ENCODE data around the gene ENPP4. TPM values are rescaled to one million over a fixed set of nuclear protein-coding genes. Genes with fewer than 3 reads are reported as not detected.

Gene ENPP4
- polyA plus RNA-seq, 1 of the 3 experiments (the other 2 are of a cell fraction): 0.05 TPM

DNA sequence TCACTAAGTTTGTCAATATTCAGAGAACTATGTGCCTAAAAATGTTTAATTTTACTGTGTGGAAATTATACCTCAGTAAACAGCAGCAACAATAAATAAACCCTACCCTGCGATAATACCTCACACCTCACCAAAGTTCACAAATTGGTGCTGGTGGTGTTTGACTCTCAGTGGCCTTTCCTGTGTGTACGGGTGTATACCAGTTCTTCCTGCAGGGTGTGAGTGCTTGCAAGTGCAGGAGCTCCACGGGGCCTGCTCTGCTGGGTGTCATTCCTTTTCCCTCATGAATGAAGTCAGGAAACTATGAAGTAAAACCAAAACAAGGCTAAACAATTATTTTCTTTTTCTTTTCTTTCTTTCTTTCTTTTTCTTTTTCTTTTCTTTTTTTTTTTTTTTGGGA lies 45.1 kb downstream of the ENPP4 start:
- no peak for DNase-seq
- Histone ChIP-seq H3K9me2 (no peaks in the 10 kb centered on the region), H3K4me3 (ENCODE audit: low read depth in 2 of 2, low read length in 1 of 2) (no peak overlapping the region), H3K4me1 (ENCODE audit: control insufficient read depth in 1 of 2, insufficient read depth in 2 of 2, low read depth in 1 of 2, low read length in 1 of 2) (no peaks in the 10 kb centered on the region), H3K36me3 (replicated peaks in 1 of 2; ENCODE audit: control insufficient read depth in 1 of 2, insufficient read depth in 2 of 2, low read length in 1 of 2) (no peaks in the 10 kb centered on the region), H2AFZ (ENCODE audit: low read depth) (no peak overlapping the region), H3K27ac (ENCODE audit: low read depth in 2 of 2, low read length in 1 of 2) (no peak overlapping the region), H3K4me2 (no peak overlapping the region), H3K27me3 (ENCODE audit: insufficient read depth) (peaks cover 31% of the 10 kb centered on the region), H3F3A (replicated peaks; ENCODE audit: insufficient read depth) (no peaks in the 10 kb centered on the region), H3K9me3 (no peaks in the 10 kb centered on the region), H3K9ac (no peak overlapping the region), H4K20me1 (ENCODE audit: insufficient read depth) (no peaks in the 10 kb centered on the region), H3K79me2 (ENCODE audit: insufficient read depth) (no peaks in the 10 kb centered on the region)
- ChIA-PET POLR2A (no interaction called here), CTCF (no interaction called here)
- WGBS (ENCODE audit: low lambda C conversion rate): 13% methylated on average over 3 of the region's 3 CpGs
- no peak for TF ChIP-seq NFIC (IDR thresholded peaks at IDR 0.05; ENCODE audit: borderline replicate concordance)
- TF ChIP-seq, protein P1, sequence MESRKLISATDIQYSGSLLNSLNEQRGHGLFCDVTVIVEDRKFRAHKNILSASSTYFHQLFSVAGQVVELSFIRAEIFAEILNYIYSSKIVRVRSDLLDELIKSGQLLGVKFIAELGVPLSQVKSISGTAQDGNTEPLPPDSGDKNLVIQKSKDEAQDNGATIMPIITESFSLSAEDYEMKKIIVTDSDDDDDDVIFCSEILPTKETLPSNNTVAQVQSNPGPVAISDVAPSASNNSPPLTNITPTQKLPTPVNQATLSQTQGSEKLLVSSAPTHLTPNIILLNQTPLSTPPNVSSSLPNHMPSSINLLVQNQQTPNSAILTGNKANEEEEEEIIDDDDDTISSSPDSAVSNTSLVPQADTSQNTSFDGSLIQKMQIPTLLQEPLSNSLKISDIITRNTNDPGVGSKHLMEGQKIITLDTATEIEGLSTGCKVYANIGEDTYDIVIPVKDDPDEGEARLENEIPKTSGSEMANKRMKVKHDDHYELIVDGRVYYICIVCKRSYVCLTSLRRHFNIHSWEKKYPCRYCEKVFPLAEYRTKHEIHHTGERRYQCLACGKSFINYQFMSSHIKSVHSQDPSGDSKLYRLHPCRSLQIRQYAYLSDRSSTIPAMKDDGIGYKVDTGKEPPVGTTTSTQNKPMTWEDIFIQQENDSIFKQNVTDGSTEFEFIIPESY (IDR thresholded peaks at IDR 0.05; ENCODE audit: borderline replicate concordance, low read depth): no peak
- TF ChIP-seq, protein P2, sequence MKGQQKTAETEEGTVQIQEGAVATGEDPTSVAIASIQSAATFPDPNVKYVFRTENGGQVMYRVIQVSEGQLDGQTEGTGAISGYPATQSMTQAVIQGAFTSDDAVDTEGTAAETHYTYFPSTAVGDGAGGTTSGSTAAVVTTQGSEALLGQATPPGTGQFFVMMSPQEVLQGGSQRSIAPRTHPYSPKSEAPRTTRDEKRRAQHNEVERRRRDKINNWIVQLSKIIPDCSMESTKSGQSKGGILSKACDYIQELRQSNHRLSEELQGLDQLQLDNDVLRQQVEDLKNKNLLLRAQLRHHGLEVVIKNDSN (IDR thresholded peaks at IDR 0.05; ENCODE audit: borderline replicate concordance, low read depth): no peak

DNA sequence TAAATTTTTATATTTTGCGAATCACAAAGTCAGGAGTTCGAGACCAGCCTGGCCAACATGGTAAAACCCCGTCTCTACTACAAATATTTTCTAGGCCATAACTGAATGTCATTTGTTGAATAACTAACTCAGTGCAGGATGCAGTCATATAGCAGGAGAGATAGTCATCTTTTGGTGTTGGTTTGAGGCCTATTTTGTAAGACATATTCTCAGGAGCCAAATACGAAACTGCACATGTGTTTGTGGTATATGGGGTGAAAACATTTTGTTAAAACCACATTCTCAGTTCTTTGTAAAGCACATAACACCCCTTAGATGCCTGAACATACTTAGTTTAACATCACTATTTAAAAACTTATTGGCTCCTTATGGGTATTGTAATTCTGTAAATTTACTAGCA lies 45.7 kb downstream of the ENPP4 start:
- TF ChIP-seq, protein P2 (IDR thresholded peaks at IDR 0.05; ENCODE audit: borderline replicate concordance, low read depth): no peak
- TF ChIP-seq FOSL2 (IDR thresholded peaks at IDR 0.05; ENCODE audit: borderline replicate concordance, low read depth) (no peak), NFIC (IDR thresholded peaks at IDR 0.05; ENCODE audit: borderline replicate concordance) (no peak), TCF12 (IDR thresholded peaks at IDR 0.05) (no peak), FOXJ3 (CRISPR knock-in tag; IDR thresholded peaks at IDR 0.05) (no peak), RXRA (IDR thresholded peaks at IDR 0.05; ENCODE audit: borderline replicate concordance, low read depth) (no peak), JUND (IDR thresholded peaks at IDR 0.05) (no peak), MXI1 (IDR thresholded peaks at IDR 0.05; ENCODE audit: low read depth, low read length) (no peak), RAD21 (IDR thresholded peaks at IDR 0.05; ENCODE audit: low read length) (no peak), EP300 (IDR thresholded peaks at IDR 0.05; ENCODE audit: borderline replicate concordance in 1 of 2, low read depth in 1 of 2, low read length in 1 of 2) (no peak), POLR2AphosphoS5 (IDR thresholded peaks at IDR 0.05; ENCODE audit: low read depth, low read length) (no peak)
- TF ChIP-seq, protein P3, sequence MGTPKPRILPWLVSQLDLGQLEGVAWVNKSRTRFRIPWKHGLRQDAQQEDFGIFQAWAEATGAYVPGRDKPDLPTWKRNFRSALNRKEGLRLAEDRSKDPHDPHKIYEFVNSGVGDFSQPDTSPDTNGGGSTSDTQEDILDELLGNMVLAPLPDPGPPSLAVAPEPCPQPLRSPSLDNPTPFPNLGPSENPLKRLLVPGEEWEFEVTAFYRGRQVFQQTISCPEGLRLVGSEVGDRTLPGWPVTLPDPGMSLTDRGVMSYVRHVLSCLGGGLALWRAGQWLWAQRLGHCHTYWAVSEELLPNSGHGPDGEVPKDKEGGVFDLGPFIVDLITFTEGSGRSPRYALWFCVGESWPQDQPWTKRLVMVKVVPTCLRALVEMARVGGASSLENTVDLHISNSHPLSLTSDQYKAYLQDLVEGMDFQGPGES (IDR thresholded peaks at IDR 0.05; ENCODE audit: low read depth, low read length): no peak
- TF ChIP-seq, protein P4, sequence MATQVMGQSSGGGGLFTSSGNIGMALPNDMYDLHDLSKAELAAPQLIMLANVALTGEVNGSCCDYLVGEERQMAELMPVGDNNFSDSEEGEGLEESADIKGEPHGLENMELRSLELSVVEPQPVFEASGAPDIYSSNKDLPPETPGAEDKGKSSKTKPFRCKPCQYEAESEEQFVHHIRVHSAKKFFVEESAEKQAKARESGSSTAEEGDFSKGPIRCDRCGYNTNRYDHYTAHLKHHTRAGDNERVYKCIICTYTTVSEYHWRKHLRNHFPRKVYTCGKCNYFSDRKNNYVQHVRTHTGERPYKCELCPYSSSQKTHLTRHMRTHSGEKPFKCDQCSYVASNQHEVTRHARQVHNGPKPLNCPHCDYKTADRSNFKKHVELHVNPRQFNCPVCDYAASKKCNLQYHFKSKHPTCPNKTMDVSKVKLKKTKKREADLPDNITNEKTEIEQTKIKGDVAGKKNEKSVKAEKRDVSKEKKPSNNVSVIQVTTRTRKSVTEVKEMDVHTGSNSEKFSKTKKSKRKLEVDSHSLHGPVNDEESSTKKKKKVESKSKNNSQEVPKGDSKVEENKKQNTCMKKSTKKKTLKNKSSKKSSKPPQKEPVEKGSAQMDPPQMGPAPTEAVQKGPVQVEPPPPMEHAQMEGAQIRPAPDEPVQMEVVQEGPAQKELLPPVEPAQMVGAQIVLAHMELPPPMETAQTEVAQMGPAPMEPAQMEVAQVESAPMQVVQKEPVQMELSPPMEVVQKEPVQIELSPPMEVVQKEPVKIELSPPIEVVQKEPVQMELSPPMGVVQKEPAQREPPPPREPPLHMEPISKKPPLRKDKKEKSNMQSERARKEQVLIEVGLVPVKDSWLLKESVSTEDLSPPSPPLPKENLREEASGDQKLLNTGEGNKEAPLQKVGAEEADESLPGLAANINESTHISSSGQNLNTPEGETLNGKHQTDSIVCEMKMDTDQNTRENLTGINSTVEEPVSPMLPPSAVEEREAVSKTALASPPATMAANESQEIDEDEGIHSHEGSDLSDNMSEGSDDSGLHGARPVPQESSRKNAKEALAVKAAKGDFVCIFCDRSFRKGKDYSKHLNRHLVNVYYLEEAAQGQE (IDR thresholded peaks at IDR 0.05; ENCODE audit: low read depth, low read length): no peak
- TF ChIP-seq, protein P5, sequence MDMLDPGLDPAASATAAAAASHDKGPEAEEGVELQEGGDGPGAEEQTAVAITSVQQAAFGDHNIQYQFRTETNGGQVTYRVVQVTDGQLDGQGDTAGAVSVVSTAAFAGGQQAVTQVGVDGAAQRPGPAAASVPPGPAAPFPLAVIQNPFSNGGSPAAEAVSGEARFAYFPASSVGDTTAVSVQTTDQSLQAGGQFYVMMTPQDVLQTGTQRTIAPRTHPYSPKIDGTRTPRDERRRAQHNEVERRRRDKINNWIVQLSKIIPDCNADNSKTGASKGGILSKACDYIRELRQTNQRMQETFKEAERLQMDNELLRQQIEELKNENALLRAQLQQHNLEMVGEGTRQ (IDR thresholded peaks at IDR 0.05; ENCODE audit: borderline replicate concordance, low read depth, low read length): no peak
- Histone ChIP-seq H3K27ac (ENCODE audit: low read depth in 2 of 2, low read length in 1 of 2) (no peak overlapping the region), H3K79me2 (ENCODE audit: insufficient read depth) (no peaks in the 10 kb centered on the region), H3K4me3 (ENCODE audit: low read depth in 2 of 2, low read length in 1 of 2) (no peak overlapping the region), H3K9ac (no peak overlapping the region), H3K9me3 (no peaks in the 10 kb centered on the region), H2AFZ (ENCODE audit: low read depth) (no peak overlapping the region), H3F3A (replicated peaks; ENCODE audit: insufficient read depth) (no peaks in the 10 kb centered on the region), H3K4me2 (no peak overlapping the region), H4K20me1 (ENCODE audit: insufficient read depth) (no peaks in the 10 kb centered on the region), H3K27me3 (ENCODE audit: insufficient read depth) (peaks cover 26% of the 10 kb centered on the region), H3K4me1 (ENCODE audit: control insufficient read depth in 1 of 2, insufficient read depth in 2 of 2, low read depth in 1 of 2, low read length in 1 of 2) (no peaks in the 10 kb centered on the region), H3K9me2 (no peaks in the 10 kb centered on the region), H3K36me3 (replicated peaks in 1 of 2; ENCODE audit: control insufficient read depth in 1 of 2, insufficient read depth in 2 of 2, low read length in 1 of 2) (no peaks in the 10 kb centered on the region)
- ChIA-PET CTCF (no interaction called here), POLR2A (no interaction called here)
- no peak for DNase-seq
- WGBS (ENCODE audit: low lambda C conversion rate): 10% methylated on average over 4 of the region's 4 CpGs
